ENCODE data around the gene GRAMD2B. TPM values are rescaled to one million over a fixed set of nuclear protein-coding genes. Genes with fewer than 3 reads are reported as not detected.

GRAMD2B gene
- total RNA-seq, 1 experiment from 2014 or later, result 6.7 TPM

- H3K9me3 Mint-ChIP-seq, result no peaks in the 10 kb centered on the region
- Histone ChIP-seq H3T11ph (ENCODE audit: low read length) (no peak overlapping the region), H3K9ac (ENCODE audit: extremely low read depth, insufficient read length, low read length) (no peak overlapping the region), H2BK120ac (ENCODE audit: low read depth, low read length, poor library complexity, severe bottlenecking) (no peak overlapping the region), H3K27ac (ENCODE audit: insufficient read length, low read depth, low read length) (no peak overlapping the region), H2BK5ac (ENCODE audit: insufficient read length, low read length) (no peak overlapping the region), H2BK20ac (ENCODE audit: low read depth, low read length, poor library complexity, severe bottlenecking) (no peak overlapping the region), H3K27me3 (ENCODE audit: insufficient read depth, low read length) (no peaks in the 10 kb centered on the region), H4K20me1 (ENCODE audit: control insufficient read depth, insufficient read depth, insufficient read length) (no peaks in the 10 kb centered on the region), H3K4me2 (ENCODE audit: insufficient read depth, insufficient read length, low read length) (no peak overlapping the region), H3K23me2 (ENCODE audit: insufficient read length, low read depth, low read length, poor library complexity, severe bottlenecking) (no peaks in the 10 kb centered on the region), H4K91ac (ENCODE audit: insufficient read length, low read depth, low read length) (no peak overlapping the region), H3K18ac (ENCODE audit: insufficient read length, low read depth, low read length) (no peak overlapping the region), H3K14ac (ENCODE audit: insufficient read depth, low read length) (no peak overlapping the region), H4K5ac (ENCODE audit: insufficient read length, low read depth, low read length) (no peak overlapping the region), H2BK12ac (ENCODE audit: insufficient read length, low read depth, low read length) (no peak overlapping the region), H4K8ac (replicated peaks; ENCODE audit: insufficient read length, low read depth, low read length) (no peak overlapping the region), H3K4me1 (ENCODE audit: insufficient read depth, low read length) (no peaks in the 10 kb centered on the region), H2BK15ac (ENCODE audit: low read depth, low read length) (no peak overlapping the region), H2AK5ac (ENCODE audit: insufficient read length, low read length) (no peak overlapping the region), H3K4ac (ENCODE audit: low read depth, low read length) (no peak overlapping the region), H2AFZ (ENCODE audit: low read length) (no peak overlapping the region), H3K79me1 (ENCODE audit: insufficient read depth, low read depth, low read length, poor library complexity, severe bottlenecking) (no peaks in the 10 kb centered on the region), H3K23ac (ENCODE audit: insufficient read length, low read depth, low read length) (no peak overlapping the region), H3K56ac (ENCODE audit: insufficient read length, low read depth, low read length) (no peak overlapping the region), H3K9me3 (ENCODE audit: control insufficient read depth, low read depth, low read length) (no peaks in the 10 kb centered on the region), H3K79me2 (ENCODE audit: insufficient read depth, low read length) (no peaks in the 10 kb centered on the region)
- no peak overlapping the region for H3K27ac Mint-ChIP-seq
- H3K4me1 Mint-ChIP-seq, result peaks cover 17 to 23% of the 10 kb centered on the region in 2 experiments
- TF ChIP-seq CTCF (conservative IDR thresholded peaks at IDR 0.05), result no peak
- no peak for DNase-seq
- no peak overlapping the region for H3K4me3 Mint-ChIP-seq
- peaks cover 4 to 15% (median 8%) of the 10 kb centered on the region in 3 experiments; a peak in 5 of 7 replicates for H3K36me3 Mint-ChIP-seq (ENCODE audit: insufficient read depth in 1 of 3, low read depth in 3 of 3)
- no peaks in the 10 kb centered on the region for H3K27me3 Mint-ChIP-seq (ENCODE audit: low read depth)
- WGBS (ENCODE audit: extremely low coverage, insufficient read length, low lambda C conversion rate), result no CpG with 5 or more reads among the region's 9 CpGs
Measured at GRCh38 chr5:126446498-126447224, 23.5 kb downstream of the GRAMD2B start.
